ENCODE data around the gene ESRRG.

DNA sequence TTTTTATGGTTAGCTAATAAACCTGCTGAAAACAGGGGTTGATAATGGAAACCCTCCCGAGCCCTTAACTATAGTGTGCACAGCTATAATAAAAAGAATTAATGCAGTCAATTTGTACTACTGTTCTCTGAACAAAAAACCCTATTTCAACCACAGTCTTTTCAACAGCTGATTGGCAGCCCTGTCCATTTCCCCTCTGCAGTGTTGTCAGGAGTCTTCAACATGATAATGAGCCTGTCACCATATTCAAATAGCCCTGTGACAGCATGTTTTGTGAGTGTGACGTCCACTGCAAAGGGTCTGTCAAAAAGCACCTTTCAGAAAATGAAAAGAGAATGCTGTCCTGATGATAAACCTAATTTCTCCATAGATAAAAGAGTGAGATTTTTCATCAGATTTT is 92.7 kb downstream of the ESRRG start:
- TF ChIP-seq EZH2 (IDR thresholded peaks at IDR 0.05; ENCODE audit: insufficient read depth, poor library complexity, severe bottlenecking) (no peak), EZH2phosphoT487 (IDR thresholded peaks at IDR 0.05; ENCODE audit: insufficient read depth, low read depth) (no peak)

Measured in GM23248 (cell line).